AG04450 (cell line): ENCODE measurements around the gene MLH3. TPM values are rescaled to one million over a fixed set of nuclear protein-coding genes. Genes with fewer than 3 reads are reported as not detected.
A peak's percentile ranks its signal among the peaks of the same experiment; 100 is the strongest.

Experiments
- CTCF ChIA-PET: fragments of 300-600, 350-600 bp; formaldehyde crosslinking; extraction: SDS; loops from one replicate; lab custom pipeline; 2022; ENCODE audit warnings: antibody characterized with exemption, inconsistent platforms; lab: Charles Lee
- POLR2A ChIA-PET: fragments of 350-600 bp; formaldehyde crosslinking; extraction: SDS; loops from one replicate; lab custom pipeline; 2021; ENCODE audit warnings: antibody characterized with exemption, inconsistent platforms; lab: Yijun Ruan, JAX
- DNase-seq: peaks from one replicate; pipeline ENCODE4 v3.0.0-alpha.2; 2011; ENCODE audit warnings: low read depth, low spot score
- H3K27ac ChIP-seq: one replicate; pipeline ENCODE4 v1.5.1; 2012; ENCODE audit warnings: low read depth, low read length, control low read depth
- H3K27me3 ChIP-seq: one replicate; pipeline ENCODE4 v1.6.0; 2012; ENCODE audit warnings: low read length; ENCODE audit not compliant: control insufficient read depth, insufficient read depth
- H3K4me3 ChIP-seq: 2 replicates; pipeline ENCODE4 v1.5.1; 2011; ENCODE audit warnings: mild to moderate bottlenecking, low read depth, low read length, control low read depth
- H3K9me3 ChIP-seq: 2 replicates; pipeline ENCODE4 v1.5.1; 2012; ENCODE audit warnings: low read length; ENCODE audit not compliant: control insufficient read depth, insufficient read depth
- polyA plus RNA-seq: library from polyadenylated mRNA; depleted of rRNA; stranded (reverse); fragments of >200 nt; gene quantifications from 2 replicates; pipeline ENCODE4 v1.2.3, GENCODE V29; 2011
- TF ChIP-seq, protein P1 (sequence below): IDR thresholded peaks from 2 replicates; pipeline ENCODE4 v1.5.1; 2011; ENCODE audit warnings: low read depth, low read length, control low read depth, inconsistent platforms

MLH3 gene
- polyA plus RNA-seq, 1 experiment, result 16.2 TPM

DNA sequence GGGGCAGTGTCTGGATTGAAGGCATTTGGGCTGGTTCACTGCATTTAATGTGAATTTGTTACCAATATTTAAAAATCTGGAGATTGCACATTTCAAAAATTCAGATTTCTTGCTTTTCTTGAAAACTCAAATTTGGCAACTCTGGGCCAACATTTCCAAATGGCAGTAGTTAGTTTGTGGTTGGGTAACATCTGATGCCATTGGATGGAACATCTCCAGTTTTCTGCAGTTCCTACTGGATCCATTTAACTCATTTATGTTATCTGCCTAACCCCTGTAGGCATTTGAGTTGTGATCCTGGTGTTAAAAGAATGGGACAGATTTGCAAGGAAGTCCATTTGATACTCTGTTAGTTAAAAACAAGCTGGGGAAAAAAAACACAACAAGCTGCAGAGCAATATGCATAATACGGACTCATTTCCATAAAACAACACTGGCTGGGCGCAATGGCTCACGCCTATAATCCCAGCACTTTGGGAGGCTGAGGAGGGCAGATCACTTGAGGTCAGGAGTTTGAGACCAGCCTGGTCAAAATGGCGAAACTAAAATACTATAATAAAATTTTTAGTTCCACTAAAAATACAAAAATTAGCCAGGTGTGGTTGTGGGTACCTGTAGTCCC lies 40.7 kb downstream of the MLH3 start:
- TF ChIP-seq, protein P1, sequence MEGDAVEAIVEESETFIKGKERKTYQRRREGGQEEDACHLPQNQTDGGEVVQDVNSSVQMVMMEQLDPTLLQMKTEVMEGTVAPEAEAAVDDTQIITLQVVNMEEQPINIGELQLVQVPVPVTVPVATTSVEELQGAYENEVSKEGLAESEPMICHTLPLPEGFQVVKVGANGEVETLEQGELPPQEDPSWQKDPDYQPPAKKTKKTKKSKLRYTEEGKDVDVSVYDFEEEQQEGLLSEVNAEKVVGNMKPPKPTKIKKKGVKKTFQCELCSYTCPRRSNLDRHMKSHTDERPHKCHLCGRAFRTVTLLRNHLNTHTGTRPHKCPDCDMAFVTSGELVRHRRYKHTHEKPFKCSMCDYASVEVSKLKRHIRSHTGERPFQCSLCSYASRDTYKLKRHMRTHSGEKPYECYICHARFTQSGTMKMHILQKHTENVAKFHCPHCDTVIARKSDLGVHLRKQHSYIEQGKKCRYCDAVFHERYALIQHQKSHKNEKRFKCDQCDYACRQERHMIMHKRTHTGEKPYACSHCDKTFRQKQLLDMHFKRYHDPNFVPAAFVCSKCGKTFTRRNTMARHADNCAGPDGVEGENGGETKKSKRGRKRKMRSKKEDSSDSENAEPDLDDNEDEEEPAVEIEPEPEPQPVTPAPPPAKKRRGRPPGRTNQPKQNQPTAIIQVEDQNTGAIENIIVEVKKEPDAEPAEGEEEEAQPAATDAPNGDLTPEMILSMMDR, result no peak
- ChIA-PET CTCF (interaction anchor here (1.1 to 1.5 kb wide), 2 partner anchors 78 to 105 kb away, joined by 3 read pairs; no protein-coding TSS in a partner anchor), POLR2A (no interaction called here)
- Histone ChIP-seq H3K4me3 (no peak overlapping the region), H3K27ac (no peak overlapping the region), H3K27me3 (no peaks in the 10 kb centered on the region), H3K9me3 (no peaks in the 10 kb centered on the region)
- no peak for DNase-seq

DNA sequence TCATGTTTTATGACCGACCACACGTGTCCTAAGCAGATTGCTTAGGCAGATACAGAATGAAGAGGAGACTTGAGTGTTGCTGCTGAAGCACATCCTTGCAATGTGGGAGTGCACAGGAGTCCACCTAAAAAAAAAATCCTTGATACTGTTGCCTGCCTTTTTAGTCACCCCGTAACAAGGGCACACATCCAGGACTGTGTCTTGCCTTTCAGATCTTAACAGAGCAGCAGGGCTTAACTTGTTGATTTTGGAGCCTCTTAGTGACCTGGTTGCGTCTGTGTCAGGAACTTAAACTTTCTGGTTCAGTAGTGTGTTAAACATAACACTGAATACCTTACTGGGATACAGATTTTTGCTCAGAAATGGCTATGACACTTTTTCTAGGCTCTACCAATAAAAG lies 42.1 kb downstream of the MLH3 start:
- no peaks in the 10 kb centered on the region for H3K9me3 ChIP-seq
- TF ChIP-seq, protein P1, result no peak
- no peak overlapping the region for H3K27ac ChIP-seq
- no peaks in the 10 kb centered on the region for H3K27me3 ChIP-seq
- ChIA-PET CTCF (no interaction called here), POLR2A (no interaction called here)
- no peak overlapping the region for H3K4me3 ChIP-seq
- DNase-seq, result no peak

DNA sequence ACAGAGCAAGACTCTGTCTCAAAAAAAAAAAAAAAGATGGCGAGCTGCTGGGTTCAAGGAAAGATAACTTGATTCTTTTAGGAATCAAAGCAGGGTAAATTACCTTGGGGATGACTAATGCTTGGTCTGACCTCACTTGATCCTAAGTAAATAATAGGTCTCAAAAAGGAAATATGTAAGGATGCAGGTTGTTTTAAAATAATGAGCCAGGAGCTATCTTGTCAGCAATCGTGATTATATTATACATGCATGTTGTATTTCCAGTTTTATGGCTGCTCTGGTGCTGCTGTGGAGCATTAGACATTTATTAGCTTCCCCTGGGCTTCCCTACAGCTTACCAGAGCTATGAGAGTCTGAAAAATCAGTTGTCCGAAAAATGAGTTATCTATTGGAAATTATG lies 45.9 kb downstream of the MLH3 start:
- no peaks in the 10 kb centered on the region for H3K27me3 ChIP-seq
- ChIA-PET POLR2A (no interaction called here), CTCF (interaction anchor here (2.1 kb wide), 1 partner anchor 83 kb away, joined by 4 read pairs; no protein-coding TSS in a partner anchor)
- no peak overlapping the region for H3K27ac ChIP-seq
- no peak for DNase-seq
- no peaks in the 10 kb centered on the region for H3K9me3 ChIP-seq
- no peak overlapping the region for H3K4me3 ChIP-seq
- TF ChIP-seq, protein P1, result no peak

DNA sequence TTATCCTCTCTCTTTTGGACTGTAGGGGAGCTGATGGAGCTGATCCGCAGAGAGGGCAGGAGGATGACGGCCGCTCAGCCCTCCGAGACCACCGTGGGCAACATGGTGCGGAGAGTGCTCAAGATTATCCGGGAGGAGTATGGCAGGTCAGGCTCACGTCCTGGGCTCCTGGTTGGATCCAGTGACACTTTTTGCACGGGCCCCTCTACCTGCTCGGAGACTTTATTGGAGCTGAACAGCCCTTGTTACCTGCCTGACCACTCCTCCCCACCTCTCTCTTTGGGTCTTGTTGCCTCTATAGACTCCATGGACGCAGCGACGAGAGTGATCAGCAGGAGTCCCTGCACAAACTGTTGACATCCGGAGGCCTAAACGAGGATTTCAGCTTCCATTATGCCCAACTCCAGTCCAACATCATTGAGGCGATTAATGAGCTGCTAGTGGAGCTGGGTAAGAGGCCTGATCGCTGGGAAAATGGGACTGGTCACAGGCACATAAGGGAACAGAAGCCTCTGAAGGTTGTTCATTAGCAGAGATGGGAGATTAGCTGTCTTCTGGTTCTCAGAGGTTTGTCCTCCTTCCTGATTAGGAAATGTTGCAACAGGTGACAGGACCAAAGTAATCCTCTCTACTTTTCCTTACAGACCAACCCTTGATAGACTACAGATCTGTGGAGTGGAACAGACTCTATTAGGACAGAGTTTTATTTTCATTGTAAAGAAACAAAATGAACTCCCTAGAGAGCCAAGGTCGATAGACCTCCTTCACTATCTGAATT lies 47.8 kb downstream of the MLH3 start:
- no peak for DNase-seq
- Histone ChIP-seq H3K27ac (no peak overlapping the region), H3K27me3 (no peaks in the 10 kb centered on the region), H3K9me3 (no peaks in the 10 kb centered on the region), H3K4me3 (peak overlapping the region; percentile 91)
- ChIA-PET POLR2A (interaction anchor here (1.6 kb wide), 1 partner anchor 62 kb away, joined by 3 read pairs; no protein-coding TSS in a partner anchor), CTCF (interaction anchor here (1.3 to 1.9 kb wide), 3 partner anchors 58 to 142 kb away, joined by 4 to 7 read pairs (median 6); no protein-coding TSS in a partner anchor)
- TF ChIP-seq, protein P1, result no peak
